GM23338 (cell line): Measurements from ENCODE around the gene METAP1D. TPM values are rescaled to one million over a fixed set of nuclear protein-coding genes. Genes with fewer than 3 reads are reported as not detected.

Experiments used
- ATAC-seq: fragments of 200-7000 bp; cut with Tn5 transposase; 3 replicates; pipeline ENCODE4 v1.9.1; 2020
- DNase-seq: peaks from one replicate; pipeline ENCODE4 v3.0.0-alpha.2; 2015; ENCODE audit warnings: low spot score
- H2AFZ ChIP-seq: fragments of 200-600 bp; sonication (generic); 2 replicates; pipeline ENCODE4 v1.8.0; 2016; ENCODE audit warnings: antibody characterized with exemption, mild to moderate bottlenecking, moderate library complexity
- H3F3A ChIP-seq: fragments of 200-600 bp; sonication (generic); replicated peaks from 2 replicates; pipeline ENCODE4 v1.8.0; 2017; ENCODE audit warnings: antibody characterized with exemption, mixed run types, low read depth
- H3K27ac ChIP-seq: fragments of 200-600 bp; sonication (generic); 2 replicates; pipeline ENCODE4 v1.6.1; 2016; ENCODE audit warnings: low read depth
- H3K27me3 ChIP-seq: fragments of 200-600 bp; sonication (generic); 2 replicates; pipeline ENCODE4 v1.8.0; 2016; ENCODE audit warnings: mild to moderate bottlenecking, mixed run types, moderate library complexity; ENCODE audit not compliant: insufficient read depth
- H3K36me3 ChIP-seq: fragments of 200-600 bp; sonication (generic); 2 replicates; pipeline ENCODE4 v1.8.0; 2016; ENCODE audit warnings: mild to moderate bottlenecking; ENCODE audit not compliant: insufficient read depth
- H3K4me1 ChIP-seq: fragments of 200-600 bp; sonication (generic); 2 replicates; pipeline ENCODE4 v1.8.0; 2016; ENCODE audit warnings: mild to moderate bottlenecking, moderate library complexity; ENCODE audit not compliant: insufficient read depth
- H3K4me2 ChIP-seq: fragments of 200-600 bp; sonication (generic); 2 replicates; pipeline ENCODE4 v1.7.1; 2017; ENCODE audit warnings: mixed run types
- H3K4me3 ChIP-seq: fragments of 200-600 bp; sonication (generic); 2 replicates; pipeline ENCODE4 v1.6.1; 2016; ENCODE audit warnings: mixed run types
- H3K79me2 ChIP-seq: fragments of 200-600 bp; sonication (generic); replicated peaks from 2 replicates; pipeline ENCODE4 v1.8.0; 2017; ENCODE audit warnings: mild to moderate bottlenecking; ENCODE audit not compliant: insufficient read depth
- H3K9me2 ChIP-seq: fragments of 200-600 bp; sonication (generic); 2 replicates; pipeline ENCODE4 v1.8.0; 2017; ENCODE audit not compliant: insufficient read depth
- H4K20me1 ChIP-seq: fragments of 200-600 bp; sonication (generic); replicated peaks from 2 replicates; pipeline ENCODE4 v1.8.0; 2017; ENCODE audit warnings: mild to moderate bottlenecking; ENCODE audit not compliant: insufficient read depth
- H3K27ac Mint-ChIP-seq: 2 replicates; pipeline ENCODE4 v1.8.0; 2020; ENCODE audit warnings: inconsistent platforms, mild to moderate bottlenecking, moderate library complexity, mixed read lengths
- H3K27me3 Mint-ChIP-seq: 3 replicates; pipeline ENCODE4 v1.8.0; 2022; ENCODE audit warnings: low read depth, mild to moderate bottlenecking, moderate library complexity, mixed read lengths, inconsistent platforms; ENCODE audit not compliant: insufficient read depth, poor library complexity
- H3K36me3 Mint-ChIP-seq: 3 replicates; pipeline ENCODE4 v1.8.0; 2021; ENCODE audit warnings: low read depth, mild to moderate bottlenecking, inconsistent platforms, moderate library complexity, mixed read lengths
- H3K4me1 Mint-ChIP-seq: 3 replicates; pipeline ENCODE4 v1.8.0; 2020; ENCODE audit warnings: mild to moderate bottlenecking, inconsistent platforms, mixed read lengths
- H3K4me3 Mint-ChIP-seq: 3 replicates; pipeline ENCODE4 v1.8.0; 2021; ENCODE audit warnings: moderate library complexity, mild to moderate bottlenecking, inconsistent platforms, mixed read lengths
- H3K9me3 Mint-ChIP-seq: 3 replicates; pipeline ENCODE4 v1.8.0; 2020; ENCODE audit warnings: moderate library complexity, mild to moderate bottlenecking, inconsistent platforms, mixed read lengths
- CREB1 ChIP-seq: fragments of 250-450 bp; sonication (Bioruptor Pico); IDR thresholded peaks from 2 replicates; pipeline ENCODE4 v1.5.0; 2020; ENCODE audit warnings: low read depth, mild to moderate bottlenecking, moderate library complexity
- CTCF ChIP-seq, 2 experiments: fragments of 200-600 bp in 1 of 2; sonication (generic) in 1 of 2; conservative IDR thresholded peaks; 2 replicates each; pipeline versions ENCODE4 v1.5.1 to v1.6.1; 2016 to 2017; ENCODE audit warnings: antibody characterized with exemption in 2 of 2, low read depth in 2 of 2, mild to moderate bottlenecking in 2 of 2, moderate library complexity in 1 of 2
- ETS1 ChIP-seq: IDR thresholded peaks from 2 replicates; pipeline ENCODE4 v1.6.1; 2016; ENCODE audit warnings: antibody characterized with exemption
- EZH2 ChIP-seq: fragments of 200-600 bp; sonication (generic); IDR thresholded peaks from one replicate; pipeline ENCODE4 v1.8.0; 2017; ENCODE audit warnings: antibody characterized with exemption, mild to moderate bottlenecking, low read depth; ENCODE audit not compliant: unreplicated experiment
- EZH2phosphoT487 ChIP-seq: fragments of 200-600 bp; sonication (generic); IDR thresholded peaks from one replicate; pipeline ENCODE4 v1.8.1; 2018; ENCODE audit warnings: antibody characterized with exemption; ENCODE audit not compliant: unreplicated experiment
- NANOG ChIP-seq: IDR thresholded peaks from 2 replicates; pipeline ENCODE4 v1.6.1; 2016; ENCODE audit warnings: antibody characterized with exemption, borderline replicate concordance
- STAT1 ChIP-seq: IDR thresholded peaks from one replicate; pipeline ENCODE4 v1.6.1; 2016; ENCODE audit warnings: antibody characterized with exemption; ENCODE audit not compliant: unreplicated experiment
- ZNF114 ChIP-seq: fragments of 250-450 bp; sonication (Bioruptor Pico); IDR thresholded peaks from 2 replicates; pipeline ENCODE4 v1.5.0; 2020; ENCODE audit warnings: mild to moderate bottlenecking, moderate library complexity
- ZNF331 ChIP-seq: fragments of 250-450 bp; sonication (Bioruptor Pico); IDR thresholded peaks from 2 replicates; pipeline ENCODE4 v1.5.0; 2020; ENCODE audit warnings: low read depth, mild to moderate bottlenecking, moderate library complexity
- ZNF462 ChIP-seq: fragments of 250-450 bp; sonication (Bioruptor Pico); IDR thresholded peaks from 2 replicates; pipeline ENCODE4 v1.5.0; 2020; ENCODE audit warnings: mild to moderate bottlenecking, moderate library complexity
- polyA plus RNA-seq: library from polyadenylated mRNA; unstranded; fragments of >200 nt; fragmentation: Nextera tagmentation; extraction: Ambion mirVana; gene quantifications from 2 replicates; pipeline ENCODE4 v1.2.1, GENCODE V29; 2016
- total RNA-seq: library from RNA; depleted of rRNA; stranded (reverse); fragments of >200 nt; shearing (Covaris generic); gene quantifications from 2 replicates; pipeline ENCODE4 v1.2.3, GENCODE V29; 2014
- TF ChIP-seq, protein P1 (sequence below): IDR thresholded peaks from one replicate; pipeline ENCODE4 v1.6.1; 2018; ENCODE audit warnings: antibody characterized with exemption; ENCODE audit not compliant: unreplicated experiment

Gene METAP1D
- total and polyA plus RNA-seq, 2 experiments from 2014 or later: 12.8 to 15.5 TPM

- Histone ChIP-seq H3K79me2 (no peaks in the 10 kb centered on the region), H3K4me1 (peaks cover 9% of the 10 kb centered on the region; the same call in 1 of the 2 replicates), H3F3A (no peaks in the 10 kb centered on the region), H3K27me3 (no peaks in the 10 kb centered on the region), H3K27ac (no peak overlapping the region), H4K20me1 (no peaks in the 10 kb centered on the region), H3K9me2 (no peaks in the 10 kb centered on the region), H3K36me3 (no peaks in the 10 kb centered on the region), H3K4me2 (no peak overlapping the region), H2AFZ (no peak overlapping the region), H3K4me3 (no peak overlapping the region)
- Mint-ChIP-seq H3K27ac (no peak overlapping the region), H3K27me3 (peaks cover 1% of the 10 kb centered on the region), H3K36me3 (no peaks in the 10 kb centered on the region), H3K9me3 (no peaks in the 10 kb centered on the region), H3K4me1 (peaks cover 15% of the 10 kb centered on the region; the same call in 2 of the 3 replicates), H3K4me3 (no peak overlapping the region)
- ATAC-seq: no peak
- no peak for DNase-seq
- no peak for TF ChIP-seq EZH2
- no peak for TF ChIP-seq ETS1
- TF ChIP-seq, protein P1, sequence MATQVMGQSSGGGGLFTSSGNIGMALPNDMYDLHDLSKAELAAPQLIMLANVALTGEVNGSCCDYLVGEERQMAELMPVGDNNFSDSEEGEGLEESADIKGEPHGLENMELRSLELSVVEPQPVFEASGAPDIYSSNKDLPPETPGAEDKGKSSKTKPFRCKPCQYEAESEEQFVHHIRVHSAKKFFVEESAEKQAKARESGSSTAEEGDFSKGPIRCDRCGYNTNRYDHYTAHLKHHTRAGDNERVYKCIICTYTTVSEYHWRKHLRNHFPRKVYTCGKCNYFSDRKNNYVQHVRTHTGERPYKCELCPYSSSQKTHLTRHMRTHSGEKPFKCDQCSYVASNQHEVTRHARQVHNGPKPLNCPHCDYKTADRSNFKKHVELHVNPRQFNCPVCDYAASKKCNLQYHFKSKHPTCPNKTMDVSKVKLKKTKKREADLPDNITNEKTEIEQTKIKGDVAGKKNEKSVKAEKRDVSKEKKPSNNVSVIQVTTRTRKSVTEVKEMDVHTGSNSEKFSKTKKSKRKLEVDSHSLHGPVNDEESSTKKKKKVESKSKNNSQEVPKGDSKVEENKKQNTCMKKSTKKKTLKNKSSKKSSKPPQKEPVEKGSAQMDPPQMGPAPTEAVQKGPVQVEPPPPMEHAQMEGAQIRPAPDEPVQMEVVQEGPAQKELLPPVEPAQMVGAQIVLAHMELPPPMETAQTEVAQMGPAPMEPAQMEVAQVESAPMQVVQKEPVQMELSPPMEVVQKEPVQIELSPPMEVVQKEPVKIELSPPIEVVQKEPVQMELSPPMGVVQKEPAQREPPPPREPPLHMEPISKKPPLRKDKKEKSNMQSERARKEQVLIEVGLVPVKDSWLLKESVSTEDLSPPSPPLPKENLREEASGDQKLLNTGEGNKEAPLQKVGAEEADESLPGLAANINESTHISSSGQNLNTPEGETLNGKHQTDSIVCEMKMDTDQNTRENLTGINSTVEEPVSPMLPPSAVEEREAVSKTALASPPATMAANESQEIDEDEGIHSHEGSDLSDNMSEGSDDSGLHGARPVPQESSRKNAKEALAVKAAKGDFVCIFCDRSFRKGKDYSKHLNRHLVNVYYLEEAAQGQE: no peak
- no peak for TF ChIP-seq EZH2phosphoT487
- TF ChIP-seq ZNF331: no peak
- no peak for TF ChIP-seq ZNF462 (CRISPR knock-in tag)
- TF ChIP-seq CREB1: no peak
- TF ChIP-seq CTCF (conservative IDR thresholded peaks at IDR 0.05; ENCODE audit: low read depth in 2 of 2): no peak
- TF ChIP-seq STAT1: no peak
- no peak for TF ChIP-seq NANOG
- no peak for TF ChIP-seq ZNF114 (CRISPR knock-in tag)
Measured at GRCh38 chr2:172048508-172049503, 49.1 kb downstream of the METAP1D start.
